Activated CD4-positive, alpha-beta T cell treated with anti-CD3 and anti-CD28 coated beads for 36 hours (primary cell): ENCODE measurements around the gene TRMT44. TPM values are rescaled to one million over a fixed set of nuclear protein-coding genes. Genes with fewer than 3 reads are reported as not detected.
"Not testable (repeated sequence)": the region's sequence is repeated elsewhere in the genome, so short reads cannot be mapped to it uniquely, and the experiment has no call there.

Experiments
- ATAC-seq: fragments of 200-7000 bp; cut with Tn5 transposase; one replicate; pipeline ENCODE4 v1.10.0; 2021; ENCODE audit warnings: mild to moderate bottlenecking, moderate library complexity
- CTCF ChIA-PET: fragments of 350-600 bp; sonication (Branson Sonifier 250); formaldehyde crosslinking; loops from one replicate; lab custom pipeline; 2021; ENCODE audit warnings: antibody characterized with exemption; lab: Charles Lee
- POLR2A ChIA-PET: fragments of 350-600 bp; sonication (Branson Sonifier 250); formaldehyde crosslinking; loops from one replicate; lab custom pipeline; 2021; ENCODE audit warnings: antibody characterized with exemption, inconsistent platforms; lab: Charles Lee
- DNase-seq: peaks from one replicate; pipeline ENCODE4 v3.0.0-alpha.2; 2020
- H3K27ac Mint-ChIP-seq: one replicate; pipeline ENCODE4 v1.8.0; 2021; ENCODE audit warnings: mixed read lengths
- H3K27me3 Mint-ChIP-seq: one replicate; pipeline ENCODE4 v1.8.0; 2021; ENCODE audit warnings: mixed read lengths
- H3K36me3 Mint-ChIP-seq: one replicate; pipeline ENCODE4 v1.8.0; 2021; ENCODE audit warnings: low read depth, mixed read lengths
- H3K4me1 Mint-ChIP-seq: one replicate; pipeline ENCODE4 v1.8.0; 2021; ENCODE audit warnings: mixed read lengths
- H3K4me3 Mint-ChIP-seq: one replicate; pipeline ENCODE4 v1.8.0; 2021; ENCODE audit warnings: mild to moderate bottlenecking, moderate library complexity, mixed read lengths
- H3K9me3 Mint-ChIP-seq: one replicate; pipeline ENCODE4 v1.8.0; 2021; ENCODE audit warnings: low read depth, mixed read lengths
- intact Hi-C, 2 experiments: fragments of 100-400 bp; cut with DNase I in 1 of 2; cut with micrococcal nuclease in 1 of 2; formaldehyde crosslinking; loops; one replicate each; pipeline versions ENCODE4 v1.14.2 to v1.15.1; 2022 to 2024; cut with DNase I, micrococcal nuclease
- total RNA-seq, 2 experiments: library from RNA; stranded (reverse); gene quantifications; one replicate each; pipeline ENCODE4 v1.2.3, GENCODE V29; 2021

Gene TRMT44
- total RNA-seq, 2 experiments from 2014 or later: 20.1 to 24.5 TPM

DNA sequence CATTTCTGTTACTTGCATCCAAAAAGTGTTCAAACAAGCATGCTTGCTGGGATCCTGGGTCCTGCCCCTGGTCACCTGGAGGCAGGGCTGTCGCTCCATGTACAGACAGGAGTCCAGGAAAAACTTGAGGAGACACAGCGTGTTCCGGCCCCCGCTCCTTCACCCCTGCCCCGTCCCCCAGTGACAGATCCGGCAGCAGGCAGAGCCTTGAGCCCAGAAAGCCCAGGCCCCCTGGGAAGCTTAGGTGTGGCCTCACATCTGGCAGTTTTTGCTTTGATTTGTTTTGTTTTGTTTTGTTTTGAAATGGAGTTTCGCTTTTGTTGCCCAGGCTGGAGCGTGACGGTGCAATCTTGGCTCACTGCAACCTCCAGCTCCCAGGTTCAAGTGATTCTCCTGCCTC is 67.0 kb downstream of the TRMT44 start:
- Mint-ChIP-seq H3K27ac (no peak overlapping the region), H3K4me1 (no peaks in the 10 kb centered on the region), H3K4me3 (no peak overlapping the region), H3K9me3 (no peaks in the 10 kb centered on the region), H3K36me3 (no peaks in the 10 kb centered on the region), H3K27me3 (no peaks in the 10 kb centered on the region)
- intact Hi-C loops: no loop called here
- POLR2A ChIA-PET: no interaction called here
- ATAC-seq: no peak
- CTCF ChIA-PET: no interaction called here
- no peak for DNase-seq

DNA sequence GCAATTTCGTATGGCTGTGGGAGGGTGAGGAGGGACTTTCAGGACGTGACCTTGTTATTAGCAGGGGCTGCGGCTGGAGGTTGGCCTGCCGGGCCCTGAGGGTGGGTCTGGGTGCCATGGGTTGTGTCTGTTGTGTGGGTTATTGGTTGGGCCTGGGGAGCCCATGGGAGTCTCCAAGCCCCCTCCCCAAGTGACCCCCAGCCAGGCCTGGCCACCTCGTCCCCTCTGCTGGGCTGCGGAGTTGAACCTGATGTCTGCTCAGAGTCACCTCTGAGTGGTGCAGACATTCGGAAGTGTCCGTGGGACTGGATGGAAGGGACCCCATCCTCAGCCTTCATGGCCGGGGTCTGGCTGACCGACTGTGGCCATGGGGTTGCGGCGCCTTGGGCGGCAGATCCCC is 67.7 kb downstream of the TRMT44 start:
- DNase-seq (no peak), ATAC-seq (no peak)
- H3K4me1 Mint-ChIP-seq: no peaks in the 10 kb centered on the region
- ChIA-PET CTCF (no interaction called here), POLR2A (no interaction called here)
- H3K27me3 Mint-ChIP-seq: no peaks in the 10 kb centered on the region
- no peak overlapping the region for H3K27ac Mint-ChIP-seq
- H3K9me3 Mint-ChIP-seq: no peaks in the 10 kb centered on the region
- no peak overlapping the region for H3K4me3 Mint-ChIP-seq
- H3K36me3 Mint-ChIP-seq: no peaks in the 10 kb centered on the region
- intact Hi-C loops: no loop called here

DNA sequence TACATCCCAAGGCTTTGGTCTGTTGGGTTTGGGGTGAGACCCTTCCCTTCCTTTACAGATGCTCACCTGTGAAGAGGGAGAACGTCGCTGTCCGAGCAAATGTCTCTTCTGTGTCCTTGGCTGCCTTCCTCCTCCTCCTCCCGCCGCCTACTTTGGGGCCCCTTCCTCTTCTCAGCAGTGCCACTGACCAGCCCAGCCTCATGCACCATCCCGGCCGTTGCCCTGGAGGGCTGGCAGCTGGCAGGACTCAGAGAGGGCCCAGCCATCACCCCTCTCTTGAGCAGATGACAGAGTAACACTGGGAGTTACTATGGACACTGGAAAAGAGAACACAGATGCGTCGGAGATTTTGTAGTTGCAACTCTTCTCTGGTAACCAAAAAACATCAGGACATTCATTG is 68.2 kb downstream of the TRMT44 start:
- Mint-ChIP-seq H3K9me3 (no peaks in the 10 kb centered on the region), H3K4me3 (no peak overlapping the region), H3K4me1 (no peaks in the 10 kb centered on the region), H3K27ac (no peak overlapping the region), H3K36me3 (no peaks in the 10 kb centered on the region), H3K27me3 (no peaks in the 10 kb centered on the region)
- DNase-seq (no peak), ATAC-seq (no peak)
- intact Hi-C loops: no loop called here
- POLR2A ChIA-PET: no interaction called here
- CTCF ChIA-PET: no interaction called here

DNA sequence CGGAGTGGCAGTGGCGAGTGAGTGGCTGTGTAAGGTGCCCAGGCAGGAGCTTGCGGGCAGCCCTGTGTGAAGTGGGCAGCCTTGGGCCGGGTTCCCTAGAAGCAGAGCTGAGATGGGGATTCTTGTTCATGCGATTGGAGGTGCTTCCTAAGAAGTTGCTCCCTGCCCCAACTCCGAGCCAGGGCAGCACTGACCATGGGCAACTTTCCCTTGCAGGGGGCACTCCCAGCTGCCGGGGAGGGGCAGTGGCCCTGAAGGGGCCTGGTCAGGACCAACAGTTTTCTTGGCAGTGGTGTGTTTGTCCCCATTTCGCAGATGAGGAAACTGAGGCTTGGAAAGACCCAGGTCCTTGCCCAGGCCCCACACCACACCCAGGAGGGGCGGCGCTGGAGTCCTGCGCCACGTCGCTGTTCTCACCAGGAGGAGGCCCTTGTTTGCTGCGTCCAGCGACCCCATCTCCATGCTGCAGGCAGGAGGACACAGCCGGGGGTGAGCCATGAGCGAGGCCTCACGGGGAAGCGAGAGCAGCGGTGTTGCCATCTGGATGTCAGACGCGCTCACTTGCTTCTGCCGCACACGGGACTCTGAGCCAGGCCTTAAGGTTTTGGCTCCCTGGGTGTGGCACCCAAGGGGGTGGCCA is 68.9 kb downstream of the TRMT44 start:
- DNase-seq (no peak), ATAC-seq (no peak)
- Mint-ChIP-seq H3K9me3 (no peaks in the 10 kb centered on the region), H3K36me3 (no peaks in the 10 kb centered on the region), H3K4me3 (no peak overlapping the region), H3K27me3 (no peaks in the 10 kb centered on the region), H3K4me1 (no peaks in the 10 kb centered on the region), H3K27ac (no peak overlapping the region)
- intact Hi-C loops: no loop called here
- CTCF ChIA-PET: no interaction called here
- POLR2A ChIA-PET: no interaction called here

DNA sequence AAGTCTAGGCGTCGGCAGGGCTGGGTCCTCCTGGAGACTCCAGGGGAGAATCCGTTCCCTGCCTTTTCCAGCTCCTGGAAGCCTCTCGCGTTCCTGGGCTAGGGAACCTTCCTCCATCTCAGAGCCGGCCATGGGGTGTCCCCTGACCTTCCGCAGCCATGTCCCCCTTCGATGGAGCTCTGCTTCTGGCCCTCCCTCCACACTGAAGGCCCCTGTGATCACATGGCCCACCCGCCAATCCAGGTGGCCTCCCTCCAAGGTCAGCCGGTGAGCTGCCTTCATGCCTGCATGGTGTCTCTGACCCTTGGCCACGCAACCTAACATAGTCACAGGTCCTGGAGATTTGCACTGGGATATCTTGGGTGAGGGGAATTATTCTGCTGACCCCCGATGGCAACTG is 69.6 kb downstream of the TRMT44 start:
- no peak overlapping the region for H3K4me3 Mint-ChIP-seq
- ChIA-PET CTCF (no interaction called here), POLR2A (no interaction called here)
- H3K36me3 Mint-ChIP-seq: no peaks in the 10 kb centered on the region
- H3K4me1 Mint-ChIP-seq: no peaks in the 10 kb centered on the region
- ATAC-seq (no peak), DNase-seq (no peak)
- intact Hi-C loops: no loop called here
- H3K27me3 Mint-ChIP-seq: no peaks in the 10 kb centered on the region
- no peaks in the 10 kb centered on the region for H3K9me3 Mint-ChIP-seq
- H3K27ac Mint-ChIP-seq: no peak overlapping the region

DNA sequence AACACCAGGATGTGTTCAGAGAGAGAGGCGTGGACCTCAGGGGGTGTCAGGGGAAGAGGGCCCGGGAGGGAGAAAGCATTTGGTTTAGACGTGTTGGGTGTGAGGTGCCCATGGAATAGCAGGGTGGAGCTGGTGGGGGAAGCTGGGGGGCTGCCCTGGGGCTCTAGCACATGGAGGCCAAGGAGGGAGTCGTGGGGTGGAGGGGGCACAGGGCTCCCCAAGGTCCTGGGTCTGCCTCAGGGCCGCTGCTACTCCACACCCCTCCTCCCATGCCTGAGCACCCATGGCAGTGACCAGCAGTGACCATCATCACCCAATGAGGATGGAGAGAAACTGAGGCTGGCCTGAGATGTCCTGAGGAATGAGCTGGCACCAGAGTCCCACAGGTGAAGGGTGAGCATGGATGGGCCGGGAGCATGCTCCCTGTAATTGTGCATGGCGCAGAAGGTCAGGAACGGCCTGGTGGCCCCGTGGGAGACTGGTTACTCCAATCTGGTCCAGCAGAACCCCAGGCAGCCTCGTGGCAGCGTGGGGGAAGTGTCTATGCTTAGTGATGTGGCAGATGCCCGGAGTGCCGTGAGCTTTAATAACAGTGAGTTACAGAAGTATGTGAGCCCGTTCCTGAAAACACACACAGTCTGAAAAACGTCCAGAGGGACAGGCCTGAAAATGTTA is 70.2 kb downstream of the TRMT44 start:
- Mint-ChIP-seq H3K4me3 (no peak overlapping the region), H3K4me1 (no peaks in the 10 kb centered on the region), H3K27ac (no peak overlapping the region), H3K9me3 (no peaks in the 10 kb centered on the region), H3K36me3 (no peaks in the 10 kb centered on the region), H3K27me3 (no peaks in the 10 kb centered on the region)
- CTCF ChIA-PET: no interaction called here
- no peak for ATAC-seq
- POLR2A ChIA-PET: no interaction called here
- no peak for DNase-seq
- intact Hi-C loops: no loop called here

DNA sequence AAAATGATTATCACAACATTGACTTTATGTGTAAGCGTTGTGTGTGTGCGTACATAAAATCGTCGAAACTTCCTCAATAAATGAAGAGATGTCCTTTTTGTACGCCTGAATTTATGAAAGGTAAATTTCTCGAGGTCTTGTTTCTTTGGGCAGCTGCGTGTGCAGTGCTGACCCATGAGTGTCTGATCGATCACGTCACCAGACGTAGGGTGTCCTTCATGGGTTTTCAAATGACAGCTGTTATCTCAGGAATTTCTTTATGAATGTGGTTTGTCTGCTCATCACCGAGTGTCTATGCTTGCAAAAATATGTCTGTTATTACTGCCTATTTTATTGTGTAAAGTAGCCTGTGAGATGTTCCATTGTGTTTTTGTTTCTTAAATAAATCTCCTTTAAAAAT is 71.9 kb downstream of the TRMT44 start:
- Mint-ChIP-seq H3K4me3 (no peak overlapping the region), H3K27me3 (no peaks in the 10 kb centered on the region), H3K36me3 (no peaks in the 10 kb centered on the region), H3K27ac (no peak overlapping the region), H3K4me1 (no peaks in the 10 kb centered on the region), H3K9me3 (no peaks in the 10 kb centered on the region)
- intact Hi-C loops: no loop called here
- ChIA-PET POLR2A (no interaction called here), CTCF (interaction anchor here (0.6 kb wide), 1 partner anchor 105 kb away, joined by 3 read pairs; no protein-coding TSS in a partner anchor)
- ATAC-seq: no peak
- DNase-seq: no peak

DNA sequence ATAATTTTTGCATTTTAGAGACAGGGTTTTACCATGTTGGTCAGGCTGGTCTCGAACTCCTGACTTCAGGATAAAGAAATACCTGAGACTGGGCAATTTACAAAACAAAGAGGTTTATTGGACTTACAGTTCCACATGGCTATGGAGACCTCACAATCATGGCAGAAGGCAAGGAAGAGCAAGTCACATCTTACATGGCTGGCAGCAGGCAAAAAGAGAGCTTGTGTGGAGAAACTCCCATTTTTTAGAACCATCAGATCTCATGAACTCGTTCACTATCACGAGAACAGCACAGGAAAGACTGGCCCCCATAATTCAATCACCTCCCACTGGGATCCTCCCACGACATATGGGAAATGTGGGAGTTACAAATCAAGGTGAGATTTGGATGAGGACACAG is 72.5 kb downstream of the TRMT44 start:
- H3K27me3 Mint-ChIP-seq, CTCF ChIA-PET, H3K9me3 Mint-ChIP-seq, intact Hi-C loops, DNase-seq, POLR2A ChIA-PET, ATAC-seq, H3K36me3 Mint-ChIP-seq, H3K27ac Mint-ChIP-seq, H3K4me1 Mint-ChIP-seq, H3K4me3 Mint-ChIP-seq: not testable (repeated sequence)

DNA sequence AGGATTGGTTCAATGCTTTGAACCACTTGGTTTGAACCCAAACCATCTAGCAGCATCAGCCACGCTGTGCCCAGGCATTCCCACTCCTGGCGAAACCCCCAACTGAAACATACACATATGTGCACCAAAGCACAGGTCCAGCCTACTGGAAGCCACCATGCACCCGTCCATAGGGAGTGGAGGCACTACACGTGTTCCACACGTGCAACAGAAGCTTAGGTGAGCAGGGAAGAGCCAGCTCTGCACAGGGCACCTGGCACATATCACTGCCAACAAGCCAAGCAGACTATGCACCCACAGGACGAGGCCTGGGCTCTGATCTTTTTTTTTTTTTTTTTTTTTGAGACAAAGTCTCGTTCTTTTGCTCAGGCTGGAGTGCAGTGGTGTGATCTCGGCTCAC is 73.4 kb downstream of the TRMT44 start:
- Mint-ChIP-seq H3K9me3 (no peaks in the 10 kb centered on the region), H3K4me3 (no peak overlapping the region), H3K36me3 (no peaks in the 10 kb centered on the region), H3K27me3 (no peaks in the 10 kb centered on the region), H3K4me1 (no peaks in the 10 kb centered on the region), H3K27ac (no peak overlapping the region)
- ATAC-seq (no peak), DNase-seq (no peak)
- intact Hi-C loops: no loop called here
- ChIA-PET CTCF (no interaction called here), POLR2A (no interaction called here)

DNA sequence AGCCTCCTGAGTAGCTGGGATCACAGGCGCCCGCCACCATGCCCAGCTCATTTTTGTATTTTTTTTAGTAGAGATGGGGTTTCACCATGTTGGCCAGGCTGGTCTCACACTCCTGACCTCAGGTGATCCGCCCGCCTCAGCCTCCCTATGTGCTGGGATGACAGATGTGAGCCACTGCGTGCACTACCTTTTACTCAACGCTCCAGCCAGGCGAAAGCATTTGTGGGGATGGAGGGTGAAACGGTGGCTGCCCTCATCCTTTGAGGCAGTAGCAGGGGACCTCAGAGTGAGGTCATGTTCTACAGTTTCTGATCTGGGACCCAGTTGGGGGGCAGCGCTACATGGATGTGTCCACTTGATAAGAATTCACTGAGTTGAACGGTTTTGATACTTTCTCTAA is 73.8 kb downstream of the TRMT44 start:
- ChIA-PET CTCF (no interaction called here), POLR2A (no interaction called here)
- Mint-ChIP-seq H3K27ac (no peak overlapping the region), H3K4me3 (no peak overlapping the region), H3K27me3 (no peaks in the 10 kb centered on the region), H3K4me1 (no peaks in the 10 kb centered on the region), H3K9me3 (no peaks in the 10 kb centered on the region), H3K36me3 (no peaks in the 10 kb centered on the region)
- intact Hi-C loops: no loop called here
- DNase-seq (no peak), ATAC-seq (no peak)

DNA sequence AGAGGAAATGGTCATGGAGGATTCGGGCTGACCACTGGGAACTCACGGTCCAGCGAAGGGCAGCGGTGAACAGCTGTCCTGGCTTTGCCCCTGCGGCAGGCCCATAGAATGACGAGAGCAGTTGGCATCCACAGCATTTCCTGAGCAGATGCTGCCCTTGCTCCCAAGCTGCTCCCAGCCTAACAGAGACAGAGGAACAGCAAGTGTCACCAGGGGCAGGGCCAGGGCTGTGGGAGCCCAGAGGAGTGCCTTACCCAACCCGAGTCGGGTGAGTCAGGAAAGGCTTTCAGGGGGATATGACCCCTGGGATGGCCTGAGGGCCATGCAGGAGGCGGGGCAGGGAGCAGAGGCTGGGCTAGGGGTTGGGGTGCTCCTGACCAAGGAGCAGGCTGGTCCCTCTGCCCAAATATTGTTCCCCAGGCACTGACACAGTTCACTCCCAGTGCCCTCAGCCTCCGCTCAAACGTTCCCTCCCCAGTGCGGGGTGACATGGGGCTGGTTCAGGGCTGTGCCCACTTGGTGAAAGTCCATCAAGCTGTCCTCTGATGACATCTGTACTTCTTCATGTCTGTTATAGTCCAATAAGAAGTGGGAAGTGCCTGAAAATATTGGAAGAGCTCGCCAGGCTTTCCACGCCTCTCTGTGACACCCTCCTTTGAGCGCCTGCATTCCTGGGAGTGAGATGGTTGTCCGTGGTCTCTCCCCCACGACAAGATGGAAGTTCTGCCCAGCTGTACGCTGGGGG is 74.9 kb downstream of the TRMT44 start:
- Mint-ChIP-seq H3K36me3 (no peaks in the 10 kb centered on the region), H3K27me3 (no peaks in the 10 kb centered on the region), H3K27ac (no peak overlapping the region), H3K4me3 (no peak overlapping the region), H3K9me3 (peaks cover 2% of the 10 kb centered on the region), H3K4me1 (no peaks in the 10 kb centered on the region)
- POLR2A ChIA-PET: no interaction called here
- CTCF ChIA-PET: no interaction called here
- intact Hi-C loops: no loop called here
- ATAC-seq: no peak
- no peak for DNase-seq

DNA sequence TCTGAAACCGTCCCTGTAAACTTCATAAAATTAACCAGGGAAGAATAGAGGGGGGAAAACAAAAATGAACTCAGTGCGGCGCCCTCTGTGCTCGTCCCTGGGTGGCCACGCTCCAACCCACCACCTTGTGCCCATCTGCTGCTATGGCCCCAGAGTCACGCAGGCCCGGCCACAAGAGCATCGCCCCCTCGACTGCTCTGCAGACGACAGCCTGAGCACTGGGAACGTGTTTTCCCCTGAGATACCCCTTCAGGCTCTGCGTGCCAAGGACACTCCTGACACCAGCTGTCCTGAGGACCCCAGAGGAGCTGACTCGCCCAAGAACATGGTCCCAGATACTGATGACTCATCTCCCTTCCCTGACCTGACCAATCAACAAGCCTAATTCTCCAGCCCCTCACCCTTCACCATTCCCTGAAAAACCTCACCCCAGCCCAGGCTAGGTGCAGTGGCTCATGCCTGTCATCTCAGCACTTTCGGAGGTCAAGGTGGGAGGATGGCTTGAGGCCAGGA is 75.5 kb downstream of the TRMT44 start:
- Mint-ChIP-seq H3K36me3 (no peaks in the 10 kb centered on the region), H3K27ac (no peak overlapping the region), H3K27me3 (no peaks in the 10 kb centered on the region), H3K4me3 (no peak overlapping the region), H3K9me3 (peaks cover 3% of the 10 kb centered on the region), H3K4me1 (no peaks in the 10 kb centered on the region)
- ATAC-seq: no peak
- no peak for DNase-seq
- ChIA-PET CTCF (no interaction called here), POLR2A (no interaction called here)
- intact Hi-C loops: no loop called here
